Measurements from ENCODE around the gene THADA.

DNA sequence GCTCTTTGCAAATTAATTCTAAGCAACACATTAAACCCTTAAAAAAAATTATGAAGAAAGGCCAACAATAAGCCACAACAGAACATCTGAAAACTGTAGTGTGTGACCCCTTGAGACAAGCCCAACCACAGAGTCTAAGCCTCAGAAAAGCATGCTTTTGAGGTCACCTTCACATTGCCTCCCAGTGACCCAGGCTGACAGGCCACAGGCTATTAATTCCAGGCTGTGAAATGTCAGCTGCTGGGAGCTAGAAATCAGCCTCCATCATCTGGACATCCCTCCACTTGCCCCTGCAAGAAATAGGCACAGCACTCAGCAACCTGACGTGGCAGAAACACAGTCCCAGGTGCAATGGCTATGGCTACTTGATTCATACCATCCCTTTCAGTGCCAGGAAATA is 190.0 kb downstream of the THADA start:
- TF ChIP-seq, protein P1, sequence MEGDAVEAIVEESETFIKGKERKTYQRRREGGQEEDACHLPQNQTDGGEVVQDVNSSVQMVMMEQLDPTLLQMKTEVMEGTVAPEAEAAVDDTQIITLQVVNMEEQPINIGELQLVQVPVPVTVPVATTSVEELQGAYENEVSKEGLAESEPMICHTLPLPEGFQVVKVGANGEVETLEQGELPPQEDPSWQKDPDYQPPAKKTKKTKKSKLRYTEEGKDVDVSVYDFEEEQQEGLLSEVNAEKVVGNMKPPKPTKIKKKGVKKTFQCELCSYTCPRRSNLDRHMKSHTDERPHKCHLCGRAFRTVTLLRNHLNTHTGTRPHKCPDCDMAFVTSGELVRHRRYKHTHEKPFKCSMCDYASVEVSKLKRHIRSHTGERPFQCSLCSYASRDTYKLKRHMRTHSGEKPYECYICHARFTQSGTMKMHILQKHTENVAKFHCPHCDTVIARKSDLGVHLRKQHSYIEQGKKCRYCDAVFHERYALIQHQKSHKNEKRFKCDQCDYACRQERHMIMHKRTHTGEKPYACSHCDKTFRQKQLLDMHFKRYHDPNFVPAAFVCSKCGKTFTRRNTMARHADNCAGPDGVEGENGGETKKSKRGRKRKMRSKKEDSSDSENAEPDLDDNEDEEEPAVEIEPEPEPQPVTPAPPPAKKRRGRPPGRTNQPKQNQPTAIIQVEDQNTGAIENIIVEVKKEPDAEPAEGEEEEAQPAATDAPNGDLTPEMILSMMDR (IDR thresholded peaks at IDR 0.05; ENCODE audit: low read depth, low read length, poor library complexity, severe bottlenecking): no peak
- no peak for TF ChIP-seq EZH2phosphoT487 (IDR thresholded peaks at IDR 0.05; ENCODE audit: borderline replicate concordance, low read length)

All from DOHH2 (cell line).